Measurements from ENCODE around the gene HPX.
A peak's percentile ranks its signal among the peaks of the same experiment; 100 is the strongest.
"Not testable (repeated sequence)": the region's sequence is repeated elsewhere in the genome, so short reads cannot be mapped to it uniquely, and the experiment has no call there.

The HPX gene

GRCh38 chr11:6414874-6415328 lies 25.9 kb downstream of the HPX start:
- ATAC-seq (peak; percentile 40), DNase-seq (peak; percentile 52)

GRCh38 chr11:6413791-6414201 lies 27.0 kb downstream of the HPX start:
- ATAC-seq (peak; percentile 85), DNase-seq (peak; percentile 60)

- ATAC-seq (no peak), DNase-seq (no peak)
These were observed 29.2 kb downstream of the HPX start for GRCh38 chr11:6411594-6412031.

GRCh38 chr11:6410695-6411430 lies 29.9 kb downstream of the HPX start:
- ATAC-seq (no peak), DNase-seq (no peak)

- ATAC-seq: no peak
These were observed 34.4 kb downstream of the HPX start for GRCh38 chr11:6406370-6406769.

GRCh38 chr11:6405846-6406245 lies 34.9 kb downstream of the HPX start:
- DNase-seq: no peak
- ATAC-seq: no peak

More at GRCh38 chr11:6406370-6406769, 34.4 kb downstream of the HPX start:
- no peak for DNase-seq

GRCh38 chr11:6405052-6405667 lies 35.6 kb downstream of the HPX start:
- DNase-seq (no peak), ATAC-seq (no peak)

- DNase-seq (no peak), ATAC-seq (peak; percentile 26)
These were observed 36.3 kb downstream of the HPX start for GRCh38 chr11:6404342-6405051.

GRCh38 chr11:6403539-6403938 lies 37.2 kb downstream of the HPX start:
- DNase-seq: no peak
- ATAC-seq: no peak

GRCh38 chr11:6402561-6402981 lies 38.2 kb downstream of the HPX start:
- ATAC-seq (peak; percentile 88), DNase-seq (peak; percentile 68)

- peak; percentile 48 for DNase-seq
- ATAC-seq: peak; percentile 33
These were observed 38.7 kb downstream of the HPX start for GRCh38 chr11:6402061-6402470.

GRCh38 chr11:6401464-6401863 lies 39.3 kb downstream of the HPX start:
- DNase-seq: no peak

GRCh38 chr11:6400431-6401345 lies 40.1 kb downstream of the HPX start:
- ATAC-seq (no peak), DNase-seq (no peak)

More at GRCh38 chr11:6401464-6401863, 39.3 kb downstream of the HPX start:
- ATAC-seq: no peak

GRCh38 chr11:6397636-6398035 lies 43.2 kb downstream of the HPX start:
- ATAC-seq: no peak

GRCh38 chr11:6397156-6397555 lies 43.6 kb downstream of the HPX start:
- no peak for ATAC-seq
- DNase-seq: no peak

More at GRCh38 chr11:6397636-6398035, 43.2 kb downstream of the HPX start:
- no peak for DNase-seq

- DNase-seq (no peak), ATAC-seq (no peak)
These were observed 45.2 kb downstream of the HPX start for GRCh38 chr11:6395470-6396060.

- DNase-seq: no peak
- ATAC-seq: no peak
These were observed 46.7 kb downstream of the HPX start for GRCh38 chr11:6393989-6394670.

GRCh38 chr11:6392251-6392650 lies 48.5 kb downstream of the HPX start:
- not testable (repeated sequence) for DNase-seq, ATAC-seq

GRCh38 chr11:6391537-6392134 lies 49.2 kb downstream of the HPX start:
- DNase-seq (no peak), ATAC-seq (no peak)
